Osteoblast (primary cell): ENCODE results near the gene AGPAT4. TPM values are rescaled to one million over a fixed set of nuclear protein-coding genes. Genes with fewer than 3 reads are reported as not detected.

Source experiments
- DNase-seq: peaks from one replicate; pipeline ENCODE4 v3.0.0; 2011; ENCODE audit warnings: low spot score, mixed read lengths; ENCODE audit not compliant: insufficient read length; ENCODE audit errors: missing footprints
- H2AFZ ChIP-seq: 2 replicates; pipeline ENCODE4 v1.6.0; 2011; ENCODE audit warnings: mild to moderate bottlenecking, low read length
- H3K27ac ChIP-seq: 2 replicates; pipeline ENCODE4 v1.5.1; 2011; ENCODE audit warnings: mild to moderate bottlenecking, low read depth, low read length, moderate library complexity
- H3K27me3 ChIP-seq: 2 replicates; pipeline ENCODE4 v1.6.0; 2012; ENCODE audit warnings: mild to moderate bottlenecking, control low read depth, inconsistent platforms, low read length, moderate library complexity; ENCODE audit not compliant: insufficient read depth
- H3K36me3 ChIP-seq: 2 replicates; pipeline ENCODE4 v1.5.1; 2011; ENCODE audit warnings: mild to moderate bottlenecking, low read length, control low read depth, moderate library complexity; ENCODE audit not compliant: insufficient read depth
- H3K4me1 ChIP-seq: 2 replicates; pipeline ENCODE4 v1.5.1; 2011; ENCODE audit warnings: mild to moderate bottlenecking, low read length, control low read depth, moderate library complexity; ENCODE audit not compliant: insufficient read depth
- H3K4me2 ChIP-seq: 2 replicates; pipeline ENCODE4 v1.6.0; 2011; ENCODE audit warnings: mild to moderate bottlenecking, low read length; ENCODE audit not compliant: insufficient read depth
- H3K4me3 ChIP-seq: fragments of 200-600 bp; sonication (generic); 3 replicates; pipeline ENCODE4 v1.5.1; 2012; ENCODE audit warnings: mild to moderate bottlenecking, low read length, inconsistent platforms; ENCODE audit not compliant: insufficient read depth
- H3K79me2 ChIP-seq: 2 replicates; pipeline ENCODE4 v1.6.0; 2012; ENCODE audit warnings: mild to moderate bottlenecking, low read length, control low read depth, inconsistent platforms; ENCODE audit not compliant: insufficient read depth
- H3K9me3 ChIP-seq: 2 replicates; pipeline ENCODE4 v1.5.1; 2011; ENCODE audit warnings: low read depth, low read length, control low read depth
- H4K20me1 ChIP-seq: 2 replicates; pipeline ENCODE4 v1.6.0; 2012; ENCODE audit warnings: mild to moderate bottlenecking, low read length, control low read depth; ENCODE audit not compliant: insufficient read depth
- CTCF ChIP-seq: IDR thresholded peaks from 2 replicates; pipeline ENCODE4 v1.5.1; 2011; ENCODE audit warnings: mild to moderate bottlenecking, low read depth, low read length, moderate library complexity; ENCODE audit errors: extremely low read depth
- total RNA-seq: library from RNA; depleted of rRNA; stranded (reverse); fragments of >200 nt; gene quantifications from 2 replicates; pipeline ENCODE4 v1.2.3, GENCODE V29; 2012

Gene AGPAT4
- total RNA-seq, 1 donor = 13.8 TPM

- Histone ChIP-seq H3K4me3 (no peak overlapping the region), H3K4me2 (no peak overlapping the region), H3K9me3 (no peaks in the 10 kb centered on the region), H4K20me1 (no peaks in the 10 kb centered on the region), H3K36me3 (peaks cover 67% of the 10 kb centered on the region), H3K27me3 (no peaks in the 10 kb centered on the region), H3K4me1 (peaks cover 27% of the 10 kb centered on the region), H3K79me2 (no peaks in the 10 kb centered on the region), H2AFZ (no peak overlapping the region), H3K27ac (peak overlapping the region; percentile 61)
- DNase-seq = no peak
- no peak for TF ChIP-seq CTCF
These were observed 168.9 kb downstream of the AGPAT4 start for GRCh38 chr6:161104966-161105365.

- Histone ChIP-seq H4K20me1 (no peaks in the 10 kb centered on the region), H3K27me3 (no peaks in the 10 kb centered on the region), H3K4me2 (no peak overlapping the region), H3K79me2 (no peaks in the 10 kb centered on the region), H3K4me1 (peaks cover 27% of the 10 kb centered on the region), H2AFZ (no peak overlapping the region), H3K9me3 (no peaks in the 10 kb centered on the region), H3K4me3 (no peak overlapping the region), H3K27ac (peak overlapping the region; percentile 13), H3K36me3 (peaks cover 62% of the 10 kb centered on the region)
- DNase-seq = peak; percentile 18
- no peak for TF ChIP-seq CTCF
These were observed 170.4 kb downstream of the AGPAT4 start for GRCh38 chr6:161103475-161103874.

- peaks cover 61% of the 10 kb centered on the region for H3K36me3 ChIP-seq
- H3K4me3 ChIP-seq = no peak overlapping the region
- no peak overlapping the region for H2AFZ ChIP-seq
- H3K79me2 ChIP-seq = no peaks in the 10 kb centered on the region
- DNase-seq = no peak
- H3K4me2 ChIP-seq = no peak overlapping the region
- no peaks in the 10 kb centered on the region for H3K27me3 ChIP-seq
- no peaks in the 10 kb centered on the region for H4K20me1 ChIP-seq
- H3K27ac ChIP-seq = no peak overlapping the region
- H3K4me1 ChIP-seq = peaks cover 20% of the 10 kb centered on the region
- peak; percentile 42 for TF ChIP-seq CTCF
- no peaks in the 10 kb centered on the region for H3K9me3 ChIP-seq
These were observed 172.3 kb downstream of the AGPAT4 start for GRCh38 chr6:161101517-161101916.

- Histone ChIP-seq H3K9me3 (no peaks in the 10 kb centered on the region), H3K4me1 (peaks cover 8% of the 10 kb centered on the region), H3K4me2 (no peak overlapping the region), H3K36me3 (peaks cover 52% of the 10 kb centered on the region), H2AFZ (no peak overlapping the region), H4K20me1 (no peaks in the 10 kb centered on the region), H3K4me3 (no peak overlapping the region), H3K79me2 (no peaks in the 10 kb centered on the region), H3K27me3 (no peaks in the 10 kb centered on the region), H3K27ac (no peak overlapping the region)
- TF ChIP-seq CTCF = peak; percentile 25
- DNase-seq = no peak
These were observed 173.8 kb downstream of the AGPAT4 start for GRCh38 chr6:161100072-161100471.
